HS-5 (cell line): ENCODE data around the gene FAM156B.
"Not testable (repeated sequence)": the region's sequence is repeated elsewhere in the genome, so short reads cannot be mapped to it uniquely, and the experiment has no call there.

Experiments
- DNase-seq: peaks from one replicate; pipeline ENCODE4 v3.0.0-alpha.2; 2012; ENCODE audit warnings: low read depth

FAM156B gene, protein sequence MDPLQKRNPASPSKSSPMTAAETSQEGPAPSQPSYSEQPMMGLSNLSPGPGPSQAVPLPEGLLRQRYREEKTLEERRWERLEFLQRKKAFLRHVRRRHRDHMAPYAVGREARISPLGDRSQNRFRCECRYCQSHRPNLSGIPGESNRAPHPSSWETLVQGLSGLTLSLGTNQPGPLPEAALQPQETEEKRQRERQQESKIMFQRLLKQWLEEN

DNA sequence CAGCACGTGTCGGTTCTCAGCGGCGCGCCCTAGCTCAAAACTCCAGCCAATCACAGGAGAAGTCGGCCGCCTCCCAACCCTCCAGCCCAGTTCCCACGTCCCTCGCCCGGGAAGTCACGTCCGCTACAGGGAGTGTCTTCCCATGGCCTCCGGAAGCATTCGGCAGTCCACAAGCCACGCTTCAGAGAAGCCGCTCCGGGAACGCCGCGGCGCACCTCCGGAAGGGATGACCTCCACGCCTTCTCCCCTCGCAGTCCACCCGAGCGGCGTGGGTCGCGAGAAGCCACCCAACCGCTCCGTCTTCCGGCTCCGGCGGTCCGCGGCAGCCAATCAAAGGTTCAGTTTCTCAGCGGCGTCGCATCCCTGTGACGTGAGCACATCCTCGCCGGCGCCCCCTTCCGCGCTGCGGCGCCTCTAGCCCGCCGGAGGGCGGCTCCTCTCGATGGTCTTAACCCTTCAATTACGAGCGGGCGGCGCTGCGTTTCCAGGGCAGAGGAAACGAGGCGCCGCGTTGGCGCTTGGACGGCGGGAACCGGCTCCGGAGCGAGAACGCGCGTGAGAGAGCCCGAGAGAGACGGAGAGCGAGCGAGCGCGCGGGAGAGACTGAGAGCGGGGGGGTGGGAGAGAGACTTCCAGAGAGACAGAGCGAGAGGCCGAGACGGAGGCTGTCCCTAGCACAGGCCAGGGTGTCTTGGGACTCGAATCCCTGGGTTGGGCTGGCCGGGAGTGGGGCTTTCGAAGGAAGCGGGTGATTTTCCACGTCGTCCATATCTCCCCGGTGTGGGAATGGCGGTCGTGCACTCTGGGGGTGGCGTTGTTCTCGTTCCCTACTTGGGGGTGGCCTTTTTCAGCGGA is at the start of gene FAM156B:
Gene FAM156B, plus strand, starts transcription at position 476 of the 855 bp plus-strand sequence. CDS start 9,896 bp downstream, outside the sequence.
- DNase-seq, result not testable (repeated sequence)

DNA sequence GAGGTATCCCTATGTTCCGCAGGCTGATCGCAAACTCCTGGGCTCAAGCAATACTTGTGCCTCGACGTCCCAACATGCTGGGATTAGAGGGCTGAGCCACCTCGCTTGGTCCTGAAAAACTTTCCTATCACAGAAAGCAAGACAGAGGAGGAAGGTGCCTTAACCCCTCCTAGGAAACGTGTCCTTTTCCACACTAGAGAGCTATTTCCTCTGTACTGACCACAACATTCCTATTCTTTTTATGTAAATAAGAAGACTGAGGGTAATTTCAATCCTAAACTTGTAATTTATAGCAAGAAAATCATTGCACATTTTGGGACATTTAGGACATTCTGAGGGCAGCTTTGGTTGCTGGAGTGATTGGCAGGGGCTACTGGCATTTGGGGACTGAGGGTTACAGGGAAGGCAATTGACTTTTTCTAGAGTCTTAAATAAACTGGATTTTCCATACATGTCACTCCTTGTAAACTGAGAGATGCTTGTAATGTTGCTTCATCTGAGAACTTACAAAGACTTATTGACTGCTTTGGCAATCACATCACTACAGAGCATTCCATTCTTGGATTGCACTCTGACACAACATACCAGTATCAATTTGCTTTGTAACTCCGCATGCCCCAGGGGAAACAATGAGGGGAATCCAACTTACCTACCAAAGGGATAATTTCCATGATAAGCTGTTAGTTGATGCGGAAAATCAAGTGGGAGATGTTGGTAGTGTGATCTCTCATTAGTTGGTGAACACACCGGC is 44.8 kb upstream of the FAM156B start:
- peak; percentile 20 for DNase-seq

DNA sequence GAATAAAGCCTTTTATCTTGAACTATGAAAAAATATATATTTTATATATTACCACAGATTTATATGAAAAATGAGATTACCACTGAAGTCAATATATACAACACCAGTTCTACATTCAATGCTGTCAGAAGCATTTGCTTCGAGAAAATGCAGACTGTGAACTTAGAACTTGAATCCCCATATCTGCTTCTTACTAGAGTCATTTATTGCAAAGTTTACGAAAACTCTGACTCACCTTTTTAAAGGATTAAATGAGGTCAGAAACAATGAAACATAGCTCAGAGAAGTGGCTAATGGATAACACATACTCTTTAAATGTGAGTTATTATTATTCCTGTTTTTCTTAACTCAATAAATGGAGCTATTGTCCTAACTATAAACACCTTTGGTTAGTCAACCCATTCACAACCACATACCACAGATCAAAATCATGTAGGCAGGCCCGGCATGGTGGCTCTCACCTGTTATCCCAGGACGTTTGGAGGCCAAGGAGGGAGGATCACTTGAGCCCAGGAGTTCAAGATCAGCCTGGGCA is 40.1 kb upstream of the FAM156B start:
- DNase-seq, result not testable (repeated sequence)

DNA sequence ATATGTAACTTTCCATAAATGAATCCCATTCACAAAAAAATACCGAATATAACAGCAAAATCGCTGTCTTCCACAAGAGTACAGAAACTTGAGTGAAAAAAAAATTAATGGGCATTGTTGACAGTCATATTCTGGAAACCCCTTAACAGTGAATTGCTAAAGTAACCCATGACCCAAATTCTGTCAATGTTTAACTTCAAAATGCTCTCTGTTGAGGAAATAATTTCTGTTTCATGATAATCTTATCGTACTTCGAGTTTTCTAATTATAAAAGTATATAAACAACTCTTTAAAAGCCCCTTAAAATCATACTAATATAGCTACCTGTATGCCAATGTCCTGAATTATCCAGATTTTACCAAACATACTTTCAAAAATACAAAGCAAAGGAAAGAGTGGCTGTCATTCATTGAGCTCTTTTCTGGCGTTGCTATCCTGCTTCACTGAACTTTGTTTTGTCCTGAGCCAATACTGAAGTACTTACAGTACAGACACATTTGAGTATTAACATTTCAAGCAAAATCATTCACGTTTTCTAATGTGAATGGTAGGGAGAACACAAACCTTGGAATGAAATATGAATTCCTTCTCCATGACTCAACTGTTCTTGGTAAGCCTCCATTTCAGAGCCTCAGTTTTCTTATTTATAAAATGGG is 31.7 kb upstream of the FAM156B start:
- DNase-seq, result no peak

DNA sequence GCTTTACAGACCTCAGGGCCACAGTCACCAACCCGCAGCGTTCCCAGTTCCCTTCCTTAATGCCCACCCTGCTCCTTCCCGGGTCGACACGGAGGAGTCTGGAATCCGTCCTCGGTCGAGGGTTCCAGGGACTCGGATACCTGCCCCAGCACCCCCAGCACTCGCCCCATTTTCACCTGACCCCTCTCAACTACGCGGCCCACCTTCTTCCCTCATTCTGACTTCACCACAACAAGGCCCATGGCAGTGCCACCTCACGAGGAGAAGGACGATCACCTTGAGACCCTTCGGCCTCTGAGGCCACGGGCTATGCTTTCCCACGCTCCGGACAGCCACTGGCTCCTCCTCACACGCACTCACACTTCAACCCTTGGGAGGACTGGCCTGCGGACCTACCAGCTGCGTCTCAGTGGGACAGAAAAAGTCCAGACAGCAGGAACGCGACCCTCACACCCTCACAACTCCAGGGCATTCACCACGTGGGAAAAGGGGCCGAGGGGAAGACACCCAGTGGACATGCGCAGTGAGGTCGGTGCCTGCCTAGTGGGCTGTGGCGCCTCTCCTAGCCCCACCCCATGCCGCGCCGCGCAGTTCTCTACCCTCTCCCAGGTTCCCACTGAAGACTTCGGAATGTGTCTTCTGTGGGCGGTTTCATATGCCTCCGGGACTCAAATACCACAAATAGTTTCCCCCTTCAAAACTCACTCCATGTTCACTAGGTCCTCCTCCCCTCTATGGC is 29.4 kb upstream of the FAM156B start, which contains the start of gene XAGE3:
Gene XAGE3, minus strand, starts transcription at position 474 of the 739 bp plus-strand sequence. CDS start 950 bp downstream, outside the sequence.
- DNase-seq, result no peak

DNA sequence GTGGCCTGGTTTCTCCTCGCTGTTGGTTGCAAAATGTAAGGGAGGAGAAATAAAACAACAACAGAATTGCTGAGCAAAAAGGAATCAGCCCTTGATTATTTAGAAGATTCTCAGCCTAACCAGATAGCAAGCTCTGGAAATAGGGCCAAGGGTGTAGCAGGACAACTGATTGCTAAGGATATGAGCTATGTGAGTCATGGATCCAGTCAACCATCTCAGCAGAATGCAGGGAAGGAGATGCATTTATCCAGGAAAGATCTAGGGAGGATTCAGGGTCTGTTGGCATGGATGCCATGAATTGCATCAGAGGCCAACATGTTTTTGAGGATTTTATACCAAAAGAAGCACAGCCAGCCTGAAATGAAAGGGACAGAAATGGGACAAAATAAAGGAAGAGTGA is 27.1 kb upstream of the FAM156B start:
- no peak for DNase-seq

DNA sequence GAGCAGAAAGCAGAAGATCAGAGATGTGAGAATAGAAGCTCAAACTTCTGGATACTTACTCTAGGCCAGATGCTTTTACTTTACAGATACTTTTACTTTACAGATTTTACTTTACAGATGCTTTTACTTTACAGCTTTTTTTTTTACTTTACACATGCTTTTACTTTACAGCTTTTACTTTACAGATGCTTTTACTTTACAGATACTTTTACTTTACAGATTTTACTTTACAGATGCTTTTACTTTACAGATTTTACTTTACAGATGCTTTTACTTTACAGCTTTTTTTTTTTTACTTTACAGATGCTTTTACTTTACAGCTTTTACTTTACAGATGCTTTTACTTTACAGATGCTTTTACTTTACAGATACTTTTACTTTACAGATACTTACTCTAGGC is 23.3 kb upstream of the FAM156B start:
- DNase-seq, result not testable (repeated sequence)

DNA sequence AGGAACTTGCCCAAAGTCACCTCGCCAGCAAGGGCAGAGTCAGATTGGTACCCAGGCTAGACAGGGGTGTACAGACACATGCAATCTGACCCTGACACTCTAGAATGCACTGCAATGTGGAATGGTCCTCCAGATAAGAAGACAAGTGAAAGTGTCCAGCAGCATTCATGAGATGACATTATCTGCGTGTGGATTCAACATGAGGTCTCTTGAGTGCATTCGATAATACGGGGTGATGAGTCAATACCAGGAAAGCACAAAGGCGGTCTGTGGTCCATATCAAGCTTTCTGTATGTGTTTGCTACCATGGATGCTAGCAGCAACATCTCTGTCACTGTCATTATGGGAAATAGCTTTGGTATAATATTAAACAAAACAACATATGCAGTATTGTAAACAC is 22.5 kb upstream of the FAM156B start:
- no peak for DNase-seq

DNA sequence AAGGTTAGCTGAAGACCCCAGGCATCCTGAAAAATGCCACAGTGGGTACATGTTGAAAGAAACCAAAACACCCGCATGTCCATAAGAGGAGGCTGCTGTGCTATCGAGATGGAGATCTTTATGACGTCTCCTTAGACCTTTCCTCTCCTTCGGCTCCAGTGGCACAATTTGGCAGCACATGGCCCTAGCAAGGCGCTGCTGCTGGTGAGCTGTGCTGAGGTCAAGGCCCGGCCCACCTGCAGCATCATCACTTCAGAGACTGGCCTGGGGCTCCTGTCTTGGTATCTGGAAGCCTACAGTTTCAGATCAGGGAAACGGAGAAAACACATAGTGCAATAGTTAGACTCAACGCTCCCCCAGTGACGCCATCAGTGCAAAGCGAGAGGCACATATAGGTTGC is 21.7 kb upstream of the FAM156B start:
- DNase-seq, result not testable (repeated sequence)

DNA sequence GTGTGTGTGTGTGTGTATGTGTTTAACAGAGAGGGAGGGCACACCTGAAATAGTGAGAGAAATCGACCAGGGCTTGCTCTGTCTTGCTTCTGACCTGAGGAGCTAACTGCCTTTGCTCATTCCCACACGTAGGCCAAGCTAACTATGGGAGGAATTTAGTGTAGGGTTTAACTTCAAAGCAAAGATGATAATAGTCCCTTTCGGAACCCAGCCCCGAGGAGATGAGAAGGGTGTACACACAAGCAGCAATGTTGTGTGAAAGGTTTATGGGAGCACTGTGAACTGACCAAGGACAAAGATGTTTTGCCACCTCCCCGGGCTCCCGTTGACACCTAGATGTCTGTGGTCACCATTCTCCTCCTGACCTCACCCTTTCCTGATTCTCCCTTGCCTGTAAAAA is 20.7 kb upstream of the FAM156B start:
- not testable (repeated sequence) for DNase-seq

DNA sequence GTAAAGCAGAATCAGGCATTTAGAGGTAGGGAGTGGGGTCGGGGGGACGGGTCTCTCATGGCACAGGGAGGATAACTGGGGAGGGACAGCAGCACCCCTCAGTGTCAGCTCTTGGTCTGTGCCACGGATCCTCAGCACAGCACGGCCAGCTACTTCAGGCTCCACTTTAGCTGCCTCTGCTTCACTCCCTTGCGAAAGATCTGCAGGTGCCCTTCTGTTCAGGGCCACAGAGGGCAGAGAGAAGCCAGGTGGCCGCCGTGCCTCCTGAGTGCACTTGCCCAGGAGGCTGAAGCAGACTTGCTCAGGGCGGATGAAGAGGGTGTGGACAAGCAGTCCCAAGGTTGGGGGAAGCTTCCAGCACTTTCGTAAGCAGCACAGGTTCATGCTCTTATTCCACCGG is 9.7 kb upstream of the FAM156B start:
- not testable (repeated sequence) for DNase-seq

DNA sequence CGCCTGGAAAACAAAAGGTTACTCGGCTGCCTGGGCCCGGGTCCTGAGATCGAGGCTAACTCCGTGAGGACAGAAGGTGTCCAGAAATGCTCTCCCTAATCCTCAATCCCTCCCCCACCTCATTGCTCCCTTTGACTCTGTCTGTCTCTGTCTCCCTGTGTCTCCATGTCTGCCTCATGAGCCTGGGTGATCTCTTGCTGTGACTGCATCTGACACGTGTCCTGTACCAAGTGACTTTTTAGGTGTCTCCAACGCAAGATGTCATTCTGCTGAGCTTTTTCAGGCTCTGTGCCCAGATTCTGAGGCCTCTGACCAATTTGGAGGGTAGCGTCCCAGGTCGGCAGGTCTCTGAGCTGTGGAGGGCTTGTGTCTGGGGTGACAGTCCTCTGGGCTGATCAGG is 9.0 kb upstream of the FAM156B start:
- not testable (repeated sequence) for DNase-seq

DNA sequence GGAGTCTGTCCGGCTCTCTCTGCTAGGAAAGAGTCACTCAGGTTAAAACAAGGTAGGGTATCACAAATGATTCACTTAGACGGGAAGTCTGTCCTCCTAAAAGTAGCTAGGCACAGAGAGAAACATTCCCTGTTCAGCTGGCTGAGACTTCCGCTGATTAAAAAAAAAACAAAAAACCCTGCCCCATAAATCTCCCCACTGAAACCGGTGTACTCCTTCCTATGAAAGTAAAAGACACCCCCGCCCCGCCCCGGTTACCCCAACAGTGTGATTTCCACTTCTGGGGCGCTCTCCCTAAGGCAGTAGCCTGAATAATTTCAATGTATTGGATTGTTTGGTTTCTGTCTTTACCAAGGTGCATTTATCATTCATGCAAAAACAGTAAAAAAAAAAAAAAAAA is 692 bp upstream of the FAM156B start:
- not testable (repeated sequence) for DNase-seq

DNA sequence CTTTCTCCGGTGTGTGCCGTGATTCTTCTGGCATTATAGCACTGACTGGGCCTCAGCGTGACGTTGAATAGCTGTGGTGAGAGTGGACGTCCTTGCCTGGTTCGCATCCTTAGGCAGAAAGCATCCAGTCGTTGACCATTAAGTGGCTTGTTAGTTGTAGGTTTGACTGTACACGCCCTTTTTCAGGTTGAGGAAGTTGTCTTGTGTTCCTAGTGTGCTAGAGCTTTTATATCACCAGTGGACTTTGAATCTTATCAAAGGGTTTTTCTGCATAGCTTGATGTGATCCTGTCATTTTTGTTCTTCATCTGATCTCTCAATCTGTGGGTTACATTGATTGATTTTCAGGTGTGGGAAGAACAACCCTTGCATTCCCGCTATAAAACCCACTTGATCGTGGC is 8.4 kb downstream of the FAM156B start:
- DNase-seq, result not testable (repeated sequence)

DNA sequence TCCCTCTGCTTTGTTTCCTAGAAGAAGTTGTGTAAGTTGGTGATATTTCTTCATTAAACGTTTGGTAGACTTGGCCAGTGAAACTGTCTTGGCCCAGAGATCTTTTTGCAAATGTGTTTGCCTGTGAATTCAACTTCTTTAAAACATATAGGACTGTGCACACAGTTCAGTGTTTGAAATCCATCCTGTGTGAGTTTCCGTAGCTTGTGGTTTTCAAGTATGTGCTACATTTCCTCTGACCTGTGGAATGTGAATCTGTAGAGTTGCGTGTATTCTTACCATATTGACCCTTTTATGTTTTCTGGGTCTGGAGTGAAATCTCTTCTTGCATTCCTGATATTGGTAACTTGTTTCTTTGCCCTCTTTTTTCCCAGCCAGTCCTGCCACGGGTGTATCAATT is 8.9 kb downstream of the FAM156B start:
- not testable (repeated sequence) for DNase-seq

DNA sequence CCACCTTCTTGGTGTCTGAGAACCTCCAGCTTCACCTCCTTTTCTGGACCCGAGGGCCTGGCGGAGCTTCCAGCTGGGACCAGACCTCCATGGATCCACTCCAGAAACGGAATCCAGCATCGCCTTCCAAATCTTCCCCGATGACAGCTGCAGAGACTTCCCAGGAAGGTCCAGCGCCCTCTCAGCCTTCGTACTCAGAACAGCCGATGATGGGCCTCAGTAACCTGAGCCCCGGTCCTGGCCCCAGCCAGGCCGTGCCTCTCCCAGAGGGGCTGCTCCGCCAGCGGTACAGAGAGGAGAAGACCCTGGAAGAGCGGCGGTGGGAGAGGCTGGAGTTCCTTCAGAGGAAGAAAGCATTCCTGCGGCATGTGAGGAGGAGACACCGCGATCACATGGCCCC is 10.0 kb downstream of the FAM156B start:
- DNase-seq, result not testable (repeated sequence)

DNA sequence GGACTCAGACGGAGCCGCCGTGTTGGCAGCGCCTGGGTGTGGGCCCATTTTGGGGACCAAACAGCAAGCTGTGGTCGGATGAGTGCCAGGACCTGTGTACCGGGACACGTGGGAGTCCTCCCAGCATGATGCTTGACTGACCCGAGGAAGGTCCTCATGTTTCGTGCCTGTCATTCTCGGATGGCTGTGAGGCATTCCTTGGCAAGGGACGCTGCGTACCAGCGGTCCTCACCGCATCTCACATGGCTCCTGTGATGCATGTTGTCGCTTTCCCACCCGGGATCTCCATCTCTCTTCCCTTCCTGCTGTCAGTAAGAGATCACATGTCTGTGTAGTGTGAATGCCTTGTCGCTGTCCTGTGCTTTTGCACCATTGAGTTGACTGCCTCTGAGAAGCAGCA is 10.8 kb downstream of the FAM156B start:
- DNase-seq, result not testable (repeated sequence)

DNA sequence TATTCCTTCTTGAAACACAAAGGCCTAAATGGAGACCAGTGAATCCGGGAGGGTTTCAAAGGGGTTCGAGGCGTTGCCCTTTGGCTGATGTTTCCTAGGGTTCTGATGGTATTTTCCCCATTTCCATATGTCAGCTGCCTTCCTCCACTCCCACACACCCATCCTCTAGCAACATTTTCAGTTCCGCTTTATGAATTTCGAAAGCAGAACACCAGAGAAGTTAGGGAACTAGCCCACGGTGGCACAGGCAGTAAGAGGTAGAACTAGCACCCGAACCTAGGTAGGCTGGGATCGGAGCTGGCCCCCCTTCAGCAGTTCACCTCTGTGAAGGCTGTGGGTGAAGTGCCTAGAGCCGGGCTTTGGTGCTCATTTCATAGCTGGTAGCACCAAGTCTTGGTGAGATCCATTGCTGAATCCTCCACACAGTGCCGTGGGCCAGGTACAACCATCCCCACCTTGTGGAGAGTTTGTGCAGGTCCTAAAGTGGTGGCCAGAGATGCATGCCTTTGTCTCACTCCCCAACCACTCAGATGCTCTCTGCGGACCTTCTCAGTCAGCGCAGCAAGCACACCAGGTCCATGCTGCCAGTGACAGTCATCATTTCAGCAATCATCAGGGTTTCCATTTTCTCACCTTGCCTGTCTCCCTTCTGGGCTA is 12.3 kb downstream of the FAM156B start:
- not testable (repeated sequence) for DNase-seq

DNA sequence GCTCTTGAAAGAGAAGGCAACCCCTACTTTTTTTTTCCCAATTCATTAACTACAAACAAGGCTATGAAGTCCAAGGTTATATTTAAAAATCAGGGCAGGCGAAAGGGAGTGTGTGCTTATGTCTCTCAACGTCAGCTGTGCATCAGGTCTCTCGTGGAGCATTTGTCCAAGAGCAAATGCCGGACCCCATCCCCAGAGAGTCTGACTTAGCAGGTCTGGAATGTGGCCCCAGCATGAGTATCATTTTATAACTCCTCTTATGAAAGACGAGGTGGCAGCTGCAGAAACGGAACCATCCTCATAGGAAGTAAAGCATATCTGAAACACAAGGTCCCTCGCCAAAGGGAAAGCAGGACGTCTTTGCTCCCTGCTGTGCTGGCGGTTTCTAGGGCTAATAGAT is 16.6 kb downstream of the FAM156B start:
- DNase-seq, result not testable (repeated sequence)

DNA sequence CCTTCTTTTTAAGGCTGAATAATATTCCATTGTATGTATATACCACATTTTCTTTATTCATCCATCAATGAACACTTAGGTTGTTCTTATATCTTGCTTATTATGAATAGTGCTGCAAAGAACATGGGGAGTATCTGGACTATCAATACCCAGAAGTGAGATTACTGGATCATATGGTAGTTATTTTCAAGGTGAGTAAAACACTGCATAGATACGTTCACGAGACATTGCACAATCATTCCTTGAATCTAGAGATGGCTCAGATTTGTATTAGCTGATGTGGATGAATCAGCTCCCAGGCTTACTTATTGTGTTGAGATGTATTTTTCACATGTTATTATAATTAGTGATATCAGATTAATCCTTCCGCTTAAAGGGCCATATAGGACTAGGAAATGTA is 17.6 kb downstream of the FAM156B start:
- not testable (repeated sequence) for DNase-seq
